IPS DF 6.9 (cell line): ENCODE results near the gene GCSAML.
"Not testable (repeated sequence)": the region's sequence is repeated elsewhere in the genome, so short reads cannot be mapped to it uniquely, and the experiment has no call there.

Experiments
- DNase-seq: peaks from one replicate; pipeline ENCODE4 v3.0.0-alpha.2; 2013; ENCODE audit warnings: low read depth, low spot score
- H3K27ac ChIP-seq: one replicate; pipeline ENCODE4 v1.5.1; 2013; ENCODE audit warnings: low read length, control low read depth
- H3K27me3 ChIP-seq: 2 replicates; pipeline ENCODE4 v1.6.1; 2013; ENCODE audit warnings: mild to moderate bottlenecking, low read length; ENCODE audit not compliant: control insufficient read depth, insufficient read depth
- H3K36me3 ChIP-seq: 2 replicates; pipeline ENCODE4 v1.6.1; 2013; ENCODE audit warnings: low read length; ENCODE audit not compliant: control insufficient read depth, insufficient read depth
- H3K4me1 ChIP-seq: 2 replicates; pipeline ENCODE4 v1.6.1; 2013; ENCODE audit warnings: low read length; ENCODE audit not compliant: control insufficient read depth, insufficient read depth
- H3K4me3 ChIP-seq: 2 replicates; pipeline ENCODE4 v1.5.1; 2013; ENCODE audit warnings: mild to moderate bottlenecking, low read length
- H3K9me3 ChIP-seq: 2 replicates; pipeline ENCODE4 v1.6.1; 2013; ENCODE audit warnings: low read length, inconsistent platforms; ENCODE audit not compliant: control insufficient read depth, insufficient read depth
- WGBS: extraction: QIAGEN DNeasy Blood & Tissue Kit; methylation state at CpG from one replicate; pipeline ENCODE4 v1.1.7; 2013; ENCODE audit warnings: mixed read lengths, missing lambda C conversion rate; ENCODE audit not compliant: insufficient read length, insufficient coverage; 5-methylcytosine and 5-hydroxymethylcytosine counted together

Gene GCSAML

DNA sequence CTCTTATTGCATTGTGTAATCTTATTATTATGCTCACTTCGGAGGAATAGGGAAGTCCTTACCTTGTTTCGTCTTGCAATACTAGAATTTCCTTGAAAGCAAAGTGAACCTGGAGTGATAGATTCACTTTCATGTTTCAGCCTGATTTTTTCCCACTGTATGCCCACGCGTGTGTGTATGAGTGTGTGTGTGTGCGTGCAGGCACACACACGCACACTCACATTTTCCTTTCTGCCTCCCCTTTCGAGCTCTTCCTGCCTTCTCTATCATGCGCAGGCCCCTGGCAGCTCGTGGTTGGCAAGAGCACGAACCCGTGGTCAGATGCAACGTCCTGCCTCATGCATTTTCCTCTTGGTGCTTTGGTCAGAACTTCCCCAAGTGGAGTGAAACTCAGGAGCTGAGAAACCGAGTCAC lies at the start of gene GCSAML:
Gene GCSAML, plus strand, starts transcription at position 366 of the 414 bp plus-strand sequence. CDS start 58 bp downstream, outside the sequence.
- no peak for DNase-seq
- no peak within 1 kb of the TSS for H3K4me3 ChIP-seq
- no CpG with 5 or more reads among the region's 13 CpGs for WGBS
- H3K9me3 ChIP-seq: no peaks in the 10 kb centered on the region
- no peaks in the 10 kb centered on the region for H3K27me3 ChIP-seq
- H3K36me3 ChIP-seq: no peaks in the 10 kb centered on the region
- peaks cover 1% of the 10 kb centered on the region for H3K4me1 ChIP-seq
- H3K27ac ChIP-seq: no peak within 1 kb of the TSS

DNA sequence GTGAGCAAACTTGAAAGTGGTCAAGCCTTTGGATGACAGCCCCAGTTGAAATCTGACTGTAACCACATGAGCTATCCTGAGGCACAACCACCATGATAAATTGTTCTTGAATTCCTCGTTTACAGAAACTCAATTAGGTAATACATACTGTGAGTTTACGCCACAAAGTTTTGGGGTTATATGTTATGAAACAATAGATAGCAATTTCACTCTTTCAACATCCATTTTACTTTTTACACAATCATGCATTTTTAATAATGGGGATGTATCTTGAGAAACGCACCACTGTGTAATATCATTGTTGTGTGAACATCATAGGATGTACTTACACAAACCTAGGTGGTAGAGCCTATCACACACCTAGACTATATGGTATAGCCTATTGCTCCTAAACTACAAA lies 48.1 kb upstream of the GCSAML start:
- H3K9me3 ChIP-seq: no peaks in the 10 kb centered on the region
- no peaks in the 10 kb centered on the region for H3K36me3 ChIP-seq
- no peaks in the 10 kb centered on the region for H3K4me1 ChIP-seq
- no CpG with 5 or more reads among the region's 3 CpGs for WGBS
- no peaks in the 10 kb centered on the region for H3K27me3 ChIP-seq
- H3K4me3 ChIP-seq: no peak overlapping the region
- no peak overlapping the region for H3K27ac ChIP-seq
- DNase-seq: no peak

DNA sequence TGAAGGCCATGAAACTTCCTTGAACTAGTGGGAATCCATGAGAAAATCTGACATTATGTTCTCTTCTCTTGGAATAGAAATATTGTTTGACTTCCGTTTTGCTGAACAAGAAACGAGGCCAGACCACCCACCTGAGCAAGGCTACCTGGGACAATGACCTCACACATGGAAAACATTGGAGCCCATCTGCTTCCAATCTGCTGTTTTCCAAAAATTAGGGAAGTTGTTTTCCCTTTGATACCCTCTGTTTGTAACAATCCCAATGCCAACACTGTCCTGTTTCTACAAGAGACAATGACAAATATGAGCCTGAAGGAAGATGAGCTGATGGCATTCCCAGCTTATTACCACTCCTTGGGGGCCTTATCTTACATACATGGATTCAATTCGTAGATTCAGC lies 42.1 kb upstream of the GCSAML start:
- no peak for DNase-seq
- Histone ChIP-seq H3K36me3 (no peaks in the 10 kb centered on the region), H3K4me3 (no peak overlapping the region), H3K4me1 (no peaks in the 10 kb centered on the region), H3K27me3 (no peaks in the 10 kb centered on the region), H3K9me3 (no peaks in the 10 kb centered on the region), H3K27ac (no peak overlapping the region)
- WGBS: no CpG with 5 or more reads among the region's 3 CpGs

DNA sequence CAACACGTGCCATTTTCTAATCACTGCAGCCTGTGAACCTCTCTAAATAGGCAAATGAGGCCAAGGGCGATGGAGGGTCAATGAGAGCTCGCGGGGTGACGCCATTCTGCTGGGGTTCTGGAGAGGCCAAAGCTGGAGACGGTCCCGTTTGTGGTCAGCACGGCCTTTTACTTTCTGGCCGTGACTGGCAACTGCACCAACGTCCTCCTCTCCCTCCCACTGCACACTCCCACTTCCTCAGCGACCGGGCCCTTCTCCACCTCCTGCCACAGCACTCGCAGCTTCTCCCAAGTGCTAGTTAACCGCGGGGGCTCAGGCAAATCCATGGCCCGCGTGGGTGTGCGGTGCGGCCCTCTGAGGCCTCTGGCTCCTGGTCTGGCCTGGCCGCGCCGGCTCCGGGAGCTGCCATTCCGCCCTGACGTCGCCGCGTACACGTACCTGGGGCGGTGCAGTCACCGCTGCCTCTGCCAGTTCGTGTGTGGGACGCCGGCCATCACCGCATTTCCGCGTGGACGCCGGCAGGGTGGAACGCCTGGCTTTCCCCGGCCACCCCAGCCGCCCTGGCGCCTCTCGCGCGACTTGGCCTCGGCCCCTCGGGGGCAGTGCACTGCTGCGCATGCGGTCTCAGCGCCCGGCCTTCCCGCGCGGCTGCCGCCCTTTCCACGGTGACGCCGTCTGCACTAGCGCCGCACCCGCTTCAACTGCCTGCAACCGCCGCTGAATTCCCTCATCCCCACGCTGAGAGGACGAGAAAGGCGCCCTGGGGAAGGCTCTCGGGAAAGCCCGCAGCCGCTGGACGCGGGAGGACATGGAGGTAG lies 30.9 kb upstream of the GCSAML start:
- Histone ChIP-seq H3K27me3 (no peaks in the 10 kb centered on the region), H3K27ac (no peak overlapping the region), H3K4me1 (no peaks in the 10 kb centered on the region), H3K4me3 (no peak overlapping the region), H3K36me3 (no peaks in the 10 kb centered on the region; the same call in 1 of the 2 replicates), H3K9me3 (no peaks in the 10 kb centered on the region; the same call in 1 of the 2 replicates)
- no CpG with 5 or more reads among the region's 72 CpGs for WGBS
- DNase-seq: no peak

DNA sequence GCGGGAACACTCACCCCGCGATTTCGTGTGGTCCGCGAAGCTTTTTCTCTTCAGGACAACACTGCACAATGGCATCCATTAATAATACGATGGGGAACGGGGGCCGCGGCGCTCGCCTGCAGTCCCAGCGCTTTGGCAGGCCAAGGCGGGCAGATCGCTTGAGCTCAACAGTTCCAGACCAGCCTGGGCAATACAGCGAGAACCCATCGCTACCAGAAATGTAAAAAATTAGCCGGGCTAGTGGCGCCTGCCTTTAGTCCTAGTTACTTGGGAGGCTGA lies 30.4 kb upstream of the GCSAML start:
- H3K9me3 ChIP-seq: no peaks in the 10 kb centered on the region; the same call in 1 of the 2 replicates
- no CpG with 5 or more reads among the region's 19 CpGs for WGBS

DNA sequence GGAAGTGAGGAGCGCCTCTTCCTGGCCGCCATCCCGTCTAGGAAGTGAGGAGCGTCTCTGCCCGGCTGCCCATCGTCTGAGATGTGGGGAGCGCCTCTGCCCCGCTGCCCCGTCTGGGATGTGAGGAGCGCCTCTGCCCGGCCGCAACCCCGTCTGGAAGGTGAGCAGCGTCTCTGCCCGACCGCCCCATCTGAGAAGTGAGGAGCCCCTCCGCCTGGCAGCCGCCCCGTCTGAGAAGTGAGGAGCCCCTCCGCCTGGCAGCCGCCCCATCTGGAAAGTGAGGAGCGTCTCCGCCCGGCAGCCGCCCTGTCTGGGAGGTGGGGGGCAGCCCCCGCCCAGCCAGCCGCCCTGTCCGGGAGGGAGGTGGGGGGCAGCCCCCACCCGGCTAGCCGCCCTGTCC lies 27.0 kb upstream of the GCSAML start:
- whole genome bisulfite sequencing: no CpG with 5 or more reads among the region's 30 CpGs
- not testable (repeated sequence) for H3K9me3 ChIP-seq, H3K36me3 ChIP-seq, H3K4me1 ChIP-seq, DNase-seq, H3K4me3 ChIP-seq, H3K27me3 ChIP-seq, H3K27ac ChIP-seq

More for the DNA sequence above, 30.4 kb upstream of the GCSAML start:
- DNase-seq: no peak
- no peaks in the 10 kb centered on the region for H3K4me1 ChIP-seq
- H3K27ac ChIP-seq: no peak overlapping the region
- no peak overlapping the region for H3K4me3 ChIP-seq
- no peaks in the 10 kb centered on the region; the same call in 1 of the 2 replicates for H3K36me3 ChIP-seq
- no peaks in the 10 kb centered on the region for H3K27me3 ChIP-seq

DNA sequence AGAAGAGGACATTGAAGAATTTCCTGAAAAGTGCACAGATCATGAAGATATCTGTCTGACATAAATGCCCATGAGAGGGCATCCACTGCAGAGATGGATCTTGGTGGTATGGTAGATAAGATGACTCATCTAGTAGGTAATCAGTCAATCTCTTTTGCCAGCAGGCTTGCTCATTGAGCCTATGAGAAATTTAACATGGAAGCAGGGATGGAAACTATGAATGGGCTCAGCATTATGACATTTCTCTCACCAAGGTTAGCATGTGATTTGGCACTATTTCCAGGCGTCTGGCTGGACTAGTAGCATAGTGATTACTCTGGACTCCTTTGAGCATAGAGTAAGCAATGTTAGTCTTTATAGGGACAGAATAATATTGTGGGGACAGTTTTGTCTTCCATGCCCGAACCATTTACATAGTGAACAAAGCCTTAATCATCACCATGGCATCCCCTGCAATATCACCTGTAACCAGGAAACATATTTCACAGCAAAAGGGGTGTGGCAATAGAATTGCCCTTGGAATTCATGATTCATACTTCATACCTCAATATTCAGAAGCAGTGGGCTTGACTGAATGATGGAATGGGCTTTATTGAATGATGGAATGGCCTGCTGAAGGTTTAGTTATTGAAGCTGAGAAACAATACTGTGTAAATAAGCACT lies 20.0 kb upstream of the GCSAML start:
- DNase-seq: no peak
- WGBS: no CpG with 5 or more reads among the region's 2 CpGs
- Histone ChIP-seq H3K9me3 (no peaks in the 10 kb centered on the region), H3K4me3 (no peak overlapping the region), H3K36me3 (no peaks in the 10 kb centered on the region), H3K27me3 (no peaks in the 10 kb centered on the region), H3K27ac (no peak overlapping the region), H3K4me1 (no peaks in the 10 kb centered on the region)

DNA sequence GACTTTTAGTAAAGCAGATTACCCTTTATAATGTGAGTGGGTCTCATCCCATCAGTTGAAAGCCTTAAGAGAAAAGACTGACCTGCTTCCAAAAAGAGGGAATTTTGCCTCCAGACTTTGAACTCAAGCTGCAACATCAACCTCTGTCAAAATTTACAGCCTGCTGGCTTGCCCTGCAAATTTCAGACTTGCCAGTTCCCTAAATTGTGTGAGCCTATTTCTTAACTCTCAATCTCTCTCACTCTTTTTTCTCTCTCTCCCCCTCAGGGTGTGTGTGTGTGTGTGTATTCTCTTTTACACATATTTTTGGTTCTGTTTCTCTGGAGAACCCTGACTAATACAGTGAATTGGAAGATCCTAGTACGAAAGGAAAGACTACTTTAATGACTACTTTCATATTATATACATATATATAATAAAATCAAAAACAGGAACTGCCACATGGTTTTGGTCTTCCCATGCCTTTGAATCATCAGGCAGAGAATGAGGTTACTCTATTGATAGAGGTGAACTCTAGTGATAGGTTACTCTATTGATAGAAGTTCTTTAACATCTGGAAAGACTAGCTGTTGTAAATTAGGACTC lies 19.1 kb upstream of the GCSAML start:
- no peaks in the 10 kb centered on the region for H3K4me1 ChIP-seq
- no peaks in the 10 kb centered on the region for H3K36me3 ChIP-seq
- WGBS: no CpG with 5 or more reads among the region's 1 CpG
- H3K27me3 ChIP-seq: no peaks in the 10 kb centered on the region
- H3K27ac ChIP-seq: no peak overlapping the region
- H3K4me3 ChIP-seq: no peak overlapping the region
- no peak for DNase-seq
- H3K9me3 ChIP-seq: no peaks in the 10 kb centered on the region

DNA sequence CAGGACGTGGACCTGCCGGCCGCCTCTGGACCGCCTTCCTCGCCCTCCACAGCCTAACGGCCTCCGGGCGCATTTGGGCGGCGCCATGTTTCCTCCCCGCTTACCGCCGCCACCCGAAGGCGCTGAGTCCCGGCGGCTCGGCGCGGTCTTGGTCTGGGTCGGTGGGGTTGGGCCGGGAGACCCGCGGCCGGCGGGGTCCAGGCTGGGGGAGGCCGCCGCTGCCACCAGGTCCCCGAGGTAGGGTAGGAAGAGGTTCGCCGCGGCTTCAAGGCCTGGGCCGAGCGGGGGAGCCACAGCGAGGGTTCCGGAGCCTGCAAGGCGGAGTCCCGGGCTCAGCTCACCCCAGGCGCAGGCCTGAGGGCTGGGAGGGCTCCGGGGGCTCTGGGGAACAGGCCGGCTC lies 18.1 kb upstream of the GCSAML start:
- WGBS: no CpG with 5 or more reads among the region's 41 CpGs
- Histone ChIP-seq H3K9me3 (no peaks in the 10 kb centered on the region), H3K27ac (no peak overlapping the region), H3K4me3 (no peak overlapping the region), H3K4me1 (no peaks in the 10 kb centered on the region), H3K27me3 (no peaks in the 10 kb centered on the region), H3K36me3 (no peaks in the 10 kb centered on the region)
- no peak for DNase-seq

DNA sequence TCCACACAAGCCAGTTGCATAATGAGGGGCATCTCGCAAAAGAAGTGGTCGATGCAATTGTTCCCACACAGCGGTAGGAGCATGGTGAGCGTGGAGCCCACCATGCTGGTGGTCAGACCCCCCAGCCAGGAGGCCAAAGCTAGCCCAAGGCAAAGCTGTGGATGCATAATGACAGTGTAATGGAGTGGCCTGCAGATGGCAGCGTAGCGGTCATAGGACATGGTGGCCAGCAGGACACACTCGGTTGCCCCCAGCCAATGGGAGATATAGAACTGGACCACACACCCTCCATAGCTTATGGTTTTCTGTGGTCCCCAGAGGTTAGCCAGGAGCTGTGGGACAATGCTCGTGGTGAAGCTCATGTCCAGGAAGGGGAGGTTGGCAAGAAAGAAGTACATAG lies 17.0 kb upstream of the GCSAML start:
- DNase-seq: no peak
- no CpG with 5 or more reads among the region's 8 CpGs for WGBS

More for the DNA sequence above, 17.0 kb upstream of the GCSAML start:
- Histone ChIP-seq H3K9me3 (no peaks in the 10 kb centered on the region), H3K27ac (no peak overlapping the region), H3K36me3 (no peaks in the 10 kb centered on the region), H3K27me3 (no peaks in the 10 kb centered on the region), H3K4me3 (no peak overlapping the region), H3K4me1 (no peaks in the 10 kb centered on the region)
